Stimulated activated CD4-positive, alpha-beta T cell treated with anti-CD3 and anti-CD28 coated beads, Interleukin-1b, Interleukin-23, amount 100 ng/mL, for 24 hours (primary cell): ENCODE data around the gene TNIP1.
A peak's percentile ranks its signal among the peaks of the same experiment; 100 is the strongest.

Source experiments
- DNase-seq, 4 experiments: peaks; one replicate each; pipeline ENCODE4 v3.0.0-alpha.2; 2020; ENCODE audit warnings: low read depth in 4 of 4, low spot score in 1 of 4

The TNIP1 gene

GRCh38 chr5:151084363-151084762 lies 3.5 kb upstream of the TNIP1 start:
- DNase-seq, result no peak

DNA sequence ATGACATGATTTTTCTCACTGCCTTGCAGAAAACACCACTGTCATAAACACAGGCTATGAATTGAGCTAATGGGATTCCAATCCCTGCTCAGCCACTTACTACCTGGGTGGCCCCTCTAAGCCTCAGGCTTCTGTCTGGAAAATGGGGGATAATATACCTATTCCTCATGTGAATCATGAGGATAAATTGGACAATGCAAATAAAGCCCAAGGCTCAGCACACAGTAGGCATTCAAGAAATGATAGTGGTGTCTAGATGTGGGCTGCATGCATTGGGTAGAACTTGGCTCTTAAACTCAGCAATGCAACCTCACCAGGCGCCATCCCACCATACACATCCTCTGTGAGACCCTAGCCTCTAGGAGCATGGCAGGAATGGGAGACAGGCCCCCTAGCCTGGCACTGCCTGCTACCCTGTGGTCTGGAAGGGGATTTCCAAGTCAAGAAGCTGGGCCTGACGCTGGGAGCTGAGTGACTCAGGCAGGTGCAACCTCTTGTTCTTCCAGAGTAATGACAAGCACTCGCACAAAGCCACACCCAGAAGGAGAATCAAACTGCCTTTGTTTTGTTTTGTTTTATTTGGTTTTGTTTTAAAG lies 2.3 kb upstream of the TNIP1 start:
- DNase-seq, result peak in 2 of 4 experiments; percentile 66 to 68

- DNase-seq, result no peak
Measured at GRCh38 chr5:151082282-151082902, 1.6 kb upstream of the TNIP1 start.

- no peak for DNase-seq
Measured at GRCh38 chr5:151081431-151082281, 822 bp upstream of the TNIP1 start.

- DNase-seq, result peak in 2 of 4 experiments; percentile 52 to 64
Measured at GRCh38 chr5:151079838-151080612, 809 bp downstream of the TNIP1 start.

DNA sequence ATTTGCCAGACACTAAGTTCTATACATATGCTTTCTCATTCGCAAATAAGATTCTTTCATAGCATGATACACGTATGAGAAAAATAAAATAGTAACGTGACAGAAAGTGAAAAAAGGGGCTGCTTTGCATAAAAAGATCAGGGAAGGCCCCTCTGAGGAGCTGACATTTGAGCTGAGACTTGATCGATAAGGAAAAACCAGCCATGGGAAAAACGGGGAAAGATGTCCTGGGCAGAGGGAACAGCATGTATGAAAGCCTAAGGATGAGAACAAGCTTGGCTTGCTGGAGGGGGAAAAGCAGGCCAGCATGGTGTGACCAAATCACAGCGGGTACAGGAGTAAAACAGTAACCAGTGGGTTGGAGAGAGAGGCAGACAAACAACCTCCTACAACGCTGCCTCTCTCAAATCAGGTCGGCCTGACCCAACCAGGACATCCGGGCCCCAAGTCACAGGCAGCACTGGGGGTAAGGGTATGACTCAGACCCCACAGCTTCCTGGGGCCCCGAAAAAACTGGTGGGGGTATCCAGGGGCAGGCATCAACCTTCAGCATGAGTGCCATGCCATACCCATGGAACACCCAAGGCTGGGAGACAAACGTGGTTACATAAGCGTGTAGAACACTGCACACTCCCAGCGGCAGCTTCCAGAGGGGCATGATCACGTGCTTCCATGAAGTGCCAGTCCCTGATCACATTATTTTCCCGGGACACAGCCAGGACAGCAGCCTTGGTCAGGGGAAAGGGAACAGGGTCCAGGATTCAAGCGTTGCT lies 2.2 kb downstream of the TNIP1 start:
- peak in 3 of 4 experiments; percentile 47 to 75 (median 69) for DNase-seq

- DNase-seq, result no peak
Measured at GRCh38 chr5:151077967-151078366, 2.9 kb downstream of the TNIP1 start.

GRCh38 chr5:151077419-151077818 lies 3.4 kb downstream of the TNIP1 start:
- no peak for DNase-seq

DNA sequence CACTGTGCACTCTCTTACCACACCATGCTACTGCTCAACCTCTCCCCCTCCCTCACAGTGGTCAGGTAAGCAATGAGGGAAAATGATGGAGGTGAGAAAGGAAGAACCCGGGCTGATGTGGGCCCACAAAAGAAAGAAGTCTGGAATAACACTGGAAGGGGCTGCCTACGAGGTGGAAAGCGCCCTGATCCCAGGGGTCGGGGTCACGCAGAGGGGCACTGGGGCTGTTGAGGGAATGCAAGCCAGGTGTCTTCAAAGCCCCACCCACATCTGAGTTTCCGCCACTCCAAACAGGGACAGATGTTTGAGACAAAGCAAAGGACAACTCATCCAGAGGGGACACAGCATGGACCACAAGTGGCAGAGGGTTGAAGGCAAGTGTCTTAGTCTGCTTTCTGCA lies 4.2 kb downstream of the TNIP1 start:
- DNase-seq, result no peak

GRCh38 chr5:151075698-151076331 lies 5.0 kb downstream of the TNIP1 start:
- DNase-seq, result no peak

DNA sequence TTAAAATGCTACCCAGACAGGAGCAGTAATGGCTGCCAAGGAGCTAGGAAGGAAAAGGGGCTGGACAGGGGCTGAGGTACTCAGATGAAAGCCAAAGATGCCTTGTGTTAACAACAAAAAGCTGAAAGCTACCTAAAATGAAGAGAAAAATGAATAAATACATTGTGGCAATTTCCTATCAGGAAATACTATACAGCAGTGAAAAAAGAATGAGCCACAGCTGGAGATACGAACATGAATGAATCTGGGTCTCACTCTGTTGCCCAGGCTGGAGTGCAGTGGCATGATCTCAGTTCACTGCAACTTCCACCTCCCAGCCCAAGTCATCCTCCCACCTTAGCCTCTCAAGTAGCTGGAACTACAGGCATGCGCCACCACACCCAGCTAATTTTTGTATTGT lies 6.3 kb downstream of the TNIP1 start:
- DNase-seq, result no peak

- DNase-seq, result no peak
Measured at GRCh38 chr5:151073280-151073679, 7.6 kb downstream of the TNIP1 start.

DNA sequence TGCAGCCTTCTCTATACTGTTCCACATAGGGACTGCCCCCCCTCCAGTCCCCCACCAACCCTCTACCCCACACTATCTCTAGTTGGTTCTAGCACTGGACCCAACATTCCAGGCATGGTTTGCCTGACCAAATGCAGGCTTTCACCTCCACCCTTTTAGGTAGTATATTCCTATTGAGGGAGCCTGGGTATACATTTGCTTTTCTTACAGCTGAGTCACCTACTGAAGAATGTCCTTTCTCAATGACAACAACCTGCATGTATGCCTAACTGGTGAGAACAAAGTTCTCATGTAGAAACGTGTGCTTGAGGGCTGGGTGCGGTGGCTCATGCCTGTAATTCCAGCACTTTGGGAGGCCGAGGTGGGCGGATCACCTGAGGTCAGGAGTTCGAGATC lies 8.2 kb downstream of the TNIP1 start:
- no peak for DNase-seq

GRCh38 chr5:151071848-151072629 lies 8.8 kb downstream of the TNIP1 start:
- DNase-seq, result no peak

GRCh38 chr5:151071021-151071420 lies 9.8 kb downstream of the TNIP1 start:
- no peak for DNase-seq

DNA sequence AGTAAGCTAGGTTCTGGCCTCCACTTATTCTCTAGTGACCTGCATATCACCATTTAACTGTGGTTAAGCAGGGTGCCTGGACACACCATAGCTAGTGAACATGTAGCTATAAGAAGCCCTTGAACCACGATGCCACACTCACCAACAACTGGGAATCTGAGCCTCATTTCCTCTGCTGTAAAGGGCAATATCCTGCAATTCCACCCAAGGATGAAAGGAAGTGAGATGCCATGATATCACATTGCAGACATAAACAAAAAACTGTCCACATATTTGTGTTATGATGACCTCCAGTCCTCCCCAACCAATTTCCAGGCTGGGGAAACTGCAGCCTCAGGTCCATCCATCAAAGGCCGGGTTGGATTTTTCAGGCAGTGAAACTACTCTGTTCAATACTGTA lies 10.4 kb downstream of the TNIP1 start:
- DNase-seq, result no peak

DNA sequence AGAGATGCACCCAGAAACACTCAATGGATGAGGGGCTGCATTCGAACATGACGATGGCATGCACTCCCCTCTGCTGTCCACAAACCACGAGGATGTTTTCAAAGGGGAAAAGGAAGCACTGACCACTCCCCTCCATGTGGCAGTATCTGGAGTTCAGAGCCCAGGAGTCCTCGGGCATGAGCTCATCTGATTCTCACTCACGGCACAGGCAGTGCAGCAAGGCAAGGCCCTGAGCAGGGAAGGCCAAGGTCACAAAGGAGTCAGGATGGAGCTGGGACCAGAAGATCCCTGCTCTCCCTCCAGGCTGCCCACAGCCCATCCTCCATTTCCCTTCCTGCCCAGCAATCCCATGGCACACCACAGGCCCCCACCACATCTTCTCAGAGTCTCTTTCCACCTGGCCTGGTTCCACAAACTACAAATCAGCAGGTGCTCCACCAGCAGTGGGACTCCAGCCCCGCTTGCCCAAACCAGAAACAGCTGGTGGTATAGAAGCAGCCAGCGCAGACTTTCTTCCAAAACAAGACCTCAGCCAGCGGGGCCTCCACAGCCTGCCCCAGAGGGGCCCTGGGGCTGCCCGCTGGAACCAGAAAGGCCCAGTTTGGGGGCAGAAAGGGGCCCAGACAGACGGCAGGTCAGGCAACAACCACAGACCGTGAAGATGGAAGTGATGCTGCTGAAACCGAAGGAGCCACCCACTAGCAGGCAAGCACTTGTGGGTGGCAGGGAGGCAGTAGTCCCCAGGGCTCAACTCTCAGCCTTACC lies 12.2 kb downstream of the TNIP1 start:
- peak in 1 of 4 experiments; percentile 53 for DNase-seq

DNA sequence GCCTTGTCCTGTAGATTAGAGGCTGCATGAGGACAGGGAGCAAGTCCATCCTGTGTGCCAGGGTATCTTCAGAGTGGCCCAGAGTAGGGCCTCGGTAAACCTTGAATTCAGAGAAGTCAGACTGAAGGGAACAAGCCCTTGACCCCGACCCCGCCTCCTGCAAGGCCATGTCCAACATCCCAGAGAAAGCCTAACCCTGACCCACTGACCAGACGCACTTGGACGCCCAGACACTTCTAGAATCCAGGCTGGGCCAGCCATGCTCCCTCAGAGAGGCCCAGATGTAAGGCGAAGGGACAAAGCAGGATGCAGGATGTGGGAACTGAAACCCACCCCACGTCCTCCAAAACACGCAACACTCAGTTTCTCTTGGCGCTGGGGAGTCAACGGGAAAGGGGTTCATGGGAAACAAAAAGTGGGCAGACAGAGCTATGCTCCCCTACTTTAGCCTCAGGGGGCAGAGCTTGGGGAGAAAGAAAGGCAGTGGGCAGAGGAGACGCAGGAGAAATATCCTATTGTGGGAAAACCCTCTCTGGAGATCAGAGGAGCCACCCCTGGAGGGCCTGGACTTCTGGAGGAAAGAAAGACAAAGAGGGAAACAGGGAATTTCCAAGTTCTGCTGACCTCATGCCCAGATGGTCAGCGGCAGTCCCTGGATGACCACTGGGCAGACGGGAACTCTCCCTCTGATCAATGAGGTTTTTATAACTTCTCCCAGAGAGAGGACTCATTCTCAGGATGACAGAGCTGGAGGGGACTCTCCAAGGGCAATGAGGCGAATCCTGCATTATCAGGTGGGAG lies 13.0 kb downstream of the TNIP1 start:
- no peak for DNase-seq
